Measurements from ENCODE around the gene STARD8. TPM values are rescaled to one million over a fixed set of nuclear protein-coding genes. Genes with fewer than 3 reads are reported as not detected.

STARD8 gene
- total and polyA plus RNA-seq, 7 donors = 4.2 to 25.8 (median 8.8) TPM

DNA sequence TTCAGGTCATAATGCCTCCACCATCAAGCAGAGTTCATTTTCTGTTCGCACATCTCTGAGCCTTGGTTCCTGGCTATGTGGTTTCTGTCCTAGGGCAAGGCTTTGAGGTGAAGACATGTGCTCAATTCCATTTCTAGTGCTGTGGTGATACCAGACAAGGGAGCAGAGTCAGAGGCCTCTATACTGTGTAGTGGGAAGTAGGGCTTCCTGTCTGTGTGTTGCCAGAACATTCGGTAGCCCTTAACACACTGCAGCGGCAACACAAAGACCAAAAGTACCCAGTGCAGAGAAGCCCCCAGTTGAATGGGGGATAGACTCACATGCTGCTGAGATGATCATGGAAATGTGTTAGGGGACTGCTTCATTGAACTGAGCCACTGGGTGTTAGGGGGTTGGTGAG is 56.4 kb downstream of the STARD8 start:
- WGBS, 3 donors = 82 to 84% (median 82%) methylated on average over 2 to 3 of the region's 3 CpGs
- H3K27ac ChIP-seq = peak overlapping the region; percentile 41

DNA sequence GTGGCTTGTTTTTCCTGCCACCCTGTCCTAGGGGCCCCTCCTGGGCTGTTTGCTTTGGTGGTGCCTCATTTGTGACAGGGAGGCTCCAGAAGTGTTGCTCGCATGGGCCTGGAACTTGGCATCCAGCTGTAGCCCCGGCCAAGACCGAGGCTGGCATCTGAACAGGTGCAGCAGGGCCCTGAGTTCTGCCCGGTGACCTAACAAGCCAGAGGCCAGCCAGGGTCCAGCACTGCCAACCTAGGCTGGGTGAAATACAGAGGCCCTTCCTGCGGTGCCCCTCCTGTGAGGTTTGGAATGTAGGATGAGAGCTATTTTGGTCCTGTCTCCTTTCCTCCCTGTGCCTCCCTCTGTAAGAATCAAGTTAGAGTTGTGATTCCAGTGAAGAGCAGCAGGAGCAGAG is 58.5 kb downstream of the STARD8 start:
- intact Hi-C loops (cut with DNase I) = loop anchor here in 1 of 2 donors (10.0 kb wide), 1 partner anchor 191 kb away; no protein-coding TSS in a partner anchor
- DNase-seq = peak in 1 of 2 donors; percentile 76
- no peaks in the 10 kb centered on the region for H3K9me3 ChIP-seq
- peaks cover 39% of the 10 kb centered on the region for H3K4me1 ChIP-seq
- H3K4me3 ChIP-seq = no peak overlapping the region
- peak overlapping the region; percentile 67 for H3K27ac ChIP-seq
- ATAC-seq = peak; percentile 59 to 92 (median 88)
- peaks cover 0 to 18% (median 0%) of the 10 kb centered on the region in 3 donors for H3K27me3 ChIP-seq (ENCODE audit: insufficient read depth in 3 of 3, low read length in 2 of 3)
- H3K36me3 ChIP-seq (ENCODE audit: insufficient read depth in 1 of 2, low read depth in 1 of 2) = no peaks in the 10 kb centered on the region
- TF ChIP-seq, protein P1, sequence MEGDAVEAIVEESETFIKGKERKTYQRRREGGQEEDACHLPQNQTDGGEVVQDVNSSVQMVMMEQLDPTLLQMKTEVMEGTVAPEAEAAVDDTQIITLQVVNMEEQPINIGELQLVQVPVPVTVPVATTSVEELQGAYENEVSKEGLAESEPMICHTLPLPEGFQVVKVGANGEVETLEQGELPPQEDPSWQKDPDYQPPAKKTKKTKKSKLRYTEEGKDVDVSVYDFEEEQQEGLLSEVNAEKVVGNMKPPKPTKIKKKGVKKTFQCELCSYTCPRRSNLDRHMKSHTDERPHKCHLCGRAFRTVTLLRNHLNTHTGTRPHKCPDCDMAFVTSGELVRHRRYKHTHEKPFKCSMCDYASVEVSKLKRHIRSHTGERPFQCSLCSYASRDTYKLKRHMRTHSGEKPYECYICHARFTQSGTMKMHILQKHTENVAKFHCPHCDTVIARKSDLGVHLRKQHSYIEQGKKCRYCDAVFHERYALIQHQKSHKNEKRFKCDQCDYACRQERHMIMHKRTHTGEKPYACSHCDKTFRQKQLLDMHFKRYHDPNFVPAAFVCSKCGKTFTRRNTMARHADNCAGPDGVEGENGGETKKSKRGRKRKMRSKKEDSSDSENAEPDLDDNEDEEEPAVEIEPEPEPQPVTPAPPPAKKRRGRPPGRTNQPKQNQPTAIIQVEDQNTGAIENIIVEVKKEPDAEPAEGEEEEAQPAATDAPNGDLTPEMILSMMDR (IDR thresholded peaks at IDR 0.05) = no peak
- WGBS, 3 donors = 14 to 32% (median 17%) methylated on average over 1 to 5 of the region's 5 CpGs

More for the DNA sequence above, 56.4 kb downstream of the STARD8 start:
- ATAC-seq (no peak), DNase-seq (no peak)
- Histone ChIP-seq H3K4me3 (no peak overlapping the region), H3K9me3 (no peaks in the 10 kb centered on the region), H3K27me3 (ENCODE audit: insufficient read depth in 3 of 3, low read length in 2 of 3) (peaks cover 0 to 13% (median 0%) of the 10 kb centered on the region in 3 donors), H3K36me3 (ENCODE audit: insufficient read depth in 1 of 2, low read depth in 1 of 2) (no peaks in the 10 kb centered on the region), H3K4me1 (peaks cover 50% of the 10 kb centered on the region)
- TF ChIP-seq, protein P1 (IDR thresholded peaks at IDR 0.05) = no peak
- intact Hi-C loops (cut with DNase I) = loop anchor here in 1 of 2 donors (10.0 kb wide), 1 partner anchor 189 kb away; no protein-coding TSS in a partner anchor

DNA sequence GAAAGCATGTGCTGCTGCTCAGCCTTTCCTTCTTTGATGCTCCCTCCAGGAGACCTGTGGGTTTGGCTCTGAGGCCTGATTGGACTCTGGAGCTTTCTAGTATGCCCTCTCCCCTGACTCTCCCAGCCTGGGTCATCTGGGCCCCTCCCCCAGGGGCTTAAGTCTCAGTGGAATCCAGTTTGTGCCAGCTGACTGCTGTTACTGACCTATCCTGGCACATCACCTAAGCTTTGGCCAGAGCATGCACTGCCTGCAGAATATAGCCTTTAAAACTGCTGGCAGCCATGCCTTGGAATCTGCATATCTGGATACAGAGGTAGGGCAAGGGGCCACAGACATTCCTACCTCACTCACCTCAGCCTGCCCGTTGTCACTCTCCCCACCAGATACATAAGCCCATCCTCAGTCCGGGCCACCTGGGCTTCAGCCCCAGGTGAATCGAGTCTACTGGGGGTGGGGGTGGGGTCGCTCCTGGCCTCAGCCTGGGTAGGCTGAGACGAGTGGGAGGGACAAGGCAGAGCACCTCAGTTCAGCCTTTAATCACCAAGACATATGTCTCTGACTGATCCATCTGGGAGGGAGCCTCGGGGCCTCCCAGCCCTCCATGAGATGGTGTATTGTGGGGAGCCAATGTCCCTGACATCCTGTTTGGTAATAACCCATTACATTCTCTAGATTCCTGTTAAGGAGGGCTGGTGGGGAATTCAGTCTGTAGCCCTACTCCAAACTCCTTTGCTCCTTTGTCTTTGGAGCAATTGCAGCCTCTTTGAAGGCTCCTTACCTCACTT is 61.2 kb downstream of the STARD8 start:
- WGBS, 3 donors = 15 to 24% (median 19%) methylated on average over 5 to 6 of the region's 6 CpGs
- ATAC-seq (peak in 1 of 4 donors; percentile 49), DNase-seq (peak in 1 of 2 donors; percentile 11)
- Histone ChIP-seq H3K27ac (no peak overlapping the region), H3K4me3 (no peak overlapping the region), H3K4me1 (peaks cover 35% of the 10 kb centered on the region), H3K27me3 (ENCODE audit: insufficient read depth in 3 of 3, low read length in 2 of 3) (peaks cover 0 to 15% (median 0%) of the 10 kb centered on the region in 3 donors), H3K36me3 (ENCODE audit: insufficient read depth in 1 of 2, low read depth in 1 of 2) (peaks cover 0 to 9% of the 10 kb centered on the region in 2 donors), H3K9me3 (no peaks in the 10 kb centered on the region)
- TF ChIP-seq, protein P1 (IDR thresholded peaks at IDR 0.05) = no peak
- intact Hi-C loops (cut with DNase I) = loop anchor here in 1 of 2 donors (10.0 kb wide), 1 partner anchor 194 kb away; no protein-coding TSS in a partner anchor

DNA sequence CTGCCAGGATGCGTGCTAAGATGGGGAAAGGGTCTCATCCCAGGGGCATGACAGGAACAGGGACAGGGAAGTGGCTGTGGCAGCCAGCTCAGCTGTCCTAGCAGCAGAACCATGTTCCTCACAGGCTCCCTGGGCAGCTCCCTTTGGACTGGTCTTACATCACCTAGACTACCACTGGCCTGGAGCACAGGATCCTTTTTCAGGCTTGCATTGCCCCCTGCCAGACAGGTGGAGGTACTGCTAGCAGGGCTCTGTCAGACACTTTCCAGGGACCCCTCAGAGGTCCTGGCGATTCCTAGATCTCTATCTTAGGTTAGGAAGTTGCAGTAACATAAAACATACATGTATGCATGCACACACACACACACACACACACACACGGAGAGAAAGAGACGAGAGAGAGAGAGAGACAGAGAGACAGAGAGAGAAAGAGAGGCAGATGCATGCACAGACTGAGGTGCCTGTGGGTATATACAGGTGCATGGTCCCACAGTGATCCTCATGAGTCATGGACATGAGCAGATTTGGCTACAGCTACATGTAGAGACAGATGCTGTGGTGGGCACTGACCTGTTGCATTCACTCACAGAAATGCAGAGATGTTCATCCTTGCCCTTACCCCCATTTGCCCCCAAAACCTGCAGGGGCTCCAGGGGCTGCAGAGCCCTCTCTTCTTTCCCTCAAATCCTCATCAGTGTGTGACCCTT is 63.6 kb downstream of the STARD8 start:
- 36 to 63% (median 60%) methylated on average over 2 to 4 of the region's 4 CpGs for WGBS, 3 donors

More for the DNA sequence above, 63.6 kb downstream of the STARD8 start:
- H3K27me3 ChIP-seq (ENCODE audit: insufficient read depth in 3 of 3, low read length in 2 of 3) = peaks cover 0 to 18% (median 0%) of the 10 kb centered on the region in 3 donors
- no peaks in the 10 kb centered on the region for H3K9me3 ChIP-seq
- TF ChIP-seq, protein P1 (IDR thresholded peaks at IDR 0.05) = peak; percentile 60
- intact Hi-C loops (cut with DNase I) = loop anchor here in 1 of 2 donors (5.0 kb wide), 3 partner anchors 109 to 514 kb away; no protein-coding TSS in a partner anchor
- no peak overlapping the region for H3K4me3 ChIP-seq
- H3K4me1 ChIP-seq = peaks cover 24% of the 10 kb centered on the region
- peak; percentile 66 to 82 (median 78) for ATAC-seq
- H3K27ac ChIP-seq = no peak overlapping the region
- peak; percentile 28 to 61 for DNase-seq
- peaks cover 0 to 32% of the 10 kb centered on the region in 2 donors for H3K36me3 ChIP-seq (ENCODE audit: insufficient read depth in 1 of 2, low read depth in 1 of 2)

Measured in psoas muscle (tissue), 8 donors.